Sigmoid colon (tissue), 7 donors: Measurements from ENCODE around the gene PALM. TPM values are rescaled to one million over a fixed set of nuclear protein-coding genes. Genes with fewer than 3 reads are reported as not detected.

Experiments
- DNase-seq: peaks from one replicate; pipeline ENCODE4 v3.0.0-alpha.2; 2019
- H3K27ac ChIP-seq, 4 donors: fragments of 200-600 bp; sonication (generic); one replicate each; pipeline ENCODE4 v1.5.1; 2016 to 2019; ENCODE audit warnings: mild to moderate bottlenecking in 1 of 4
- H3K27me3 ChIP-seq, 3 donors: fragments of 200-600 bp; sonication (generic); one replicate each; pipeline ENCODE4 v1.5.1; 2019; ENCODE audit warnings: mild to moderate bottlenecking in 1 of 3
- H3K36me3 ChIP-seq, 4 donors: fragments of 200-600 bp; sonication (generic); one replicate each; pipeline ENCODE4 v1.5.1; 2016 to 2019
- H3K4me1 ChIP-seq, 4 donors: fragments of 200-600 bp; sonication (generic); one replicate each; pipeline ENCODE4 v1.5.1; 2017 to 2019
- H3K4me3 ChIP-seq, 4 donors: fragments of 200-600 bp; sonication (generic); one replicate each; pipeline ENCODE4 v1.5.1; 2017 to 2019; ENCODE audit warnings: mild to moderate bottlenecking in 2 of 4, moderate library complexity in 1 of 4
- H3K9me3 ChIP-seq, 4 donors: fragments of 200-600 bp in 3 of 4; sonication (generic) in 3 of 4; one replicate each; pipeline versions ENCODE4 v1.5.1 to v1.6.1; 2013 to 2019
- CTCF ChIP-seq, 4 experiments: fragments of 450-650 bp in 3 of 4; fragments of 200-600 bp in 1 of 4; IDR thresholded peaks; one replicate each; pipeline ENCODE4 v1.5.1; 2016 to 2019; ENCODE audit warnings: antibody characterized with exemption in 4 of 4, mild to moderate bottlenecking in 3 of 4, moderate library complexity in 2 of 4
- EP300 ChIP-seq, 4 donors: sonication (generic); formaldehyde crosslinking; IDR thresholded peaks; one replicate each; pipeline ENCODE4 v1.6.1; 2017; ENCODE audit warnings: antibody characterized with exemption in 4 of 4
- POLR2A ChIP-seq, 2 donors: fragments of 450-650 bp; IDR thresholded peaks; one replicate each; pipeline ENCODE4 v1.6.1; 2016; ENCODE audit warnings: antibody characterized with exemption in 2 of 2, mild to moderate bottlenecking in 2 of 2, moderate library complexity in 2 of 2
- POLR2AphosphoS5 ChIP-seq, 4 donors: sonication (generic); formaldehyde crosslinking; IDR thresholded peaks; one replicate each; pipeline ENCODE4 v1.6.1; 2017; ENCODE audit warnings: antibody characterized with exemption in 4 of 4
- WGBS, 2 donors: extraction: QIAGEN DNeasy Blood & Tissue Kit; methylation state at CpG; one replicate each; pipeline ENCODE4 v1.1.7; 2013; 5-methylcytosine and 5-hydroxymethylcytosine counted together
- intact Hi-C: fragments of 100-400 bp; cut with DNase I; formaldehyde crosslinking; loops from one replicate; pipeline ENCODE4 v1.15.1; 2023
- polyA plus RNA-seq, 3 donors: library from polyadenylated mRNA; stranded (reverse); fragments of 200-250 nt; gene quantifications; one replicate each; pipeline ENCODE4 v1.2.3, GENCODE V29; 2013
- total RNA-seq, 4 donors: library from RNA; depleted of rRNA; stranded (reverse); fragments of >200 nt; gene quantifications; one replicate each; pipeline ENCODE4 v1.1.0, GENCODE V29; 2016
- donor health status: healthy with polysubstance abuse.
- donor health status: Bipolar disorder and iron deficiency.
- donor health status: healthy.

The PALM gene
- total and polyA plus RNA-seq, 7 donors: 3.0 to 91.4 (median 30.4) TPM

DNA sequence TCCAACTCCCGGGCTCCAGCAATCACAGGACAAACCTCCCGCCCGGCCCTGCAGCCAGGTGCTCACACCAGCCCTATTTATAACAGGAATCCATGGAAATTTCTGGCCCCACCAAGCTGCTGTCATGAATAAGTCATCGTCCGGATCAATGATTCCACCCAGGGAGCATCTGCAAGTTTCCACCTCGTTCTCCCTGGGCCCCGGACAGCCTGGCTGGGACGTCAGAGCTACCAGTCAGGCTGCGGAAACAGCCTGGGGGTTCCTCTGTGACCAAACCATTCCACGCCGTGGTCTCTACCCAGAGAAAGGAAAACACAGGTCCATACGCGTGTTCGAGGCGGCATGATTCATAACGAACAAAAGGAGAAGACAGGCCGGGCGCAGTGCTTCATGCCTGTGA is 67.8 kb downstream of the PALM start:
- Histone ChIP-seq H3K4me3 (no peak overlapping the region), H3K9me3 (no peaks in the 10 kb centered on the region), H3K27ac (no peak overlapping the region), H3K27me3 (peaks cover 0 to 21% (median 5%) of the 10 kb centered on the region in 3 donors), H3K4me1 (no peaks in the 10 kb centered on the region), H3K36me3 (no peaks in the 10 kb centered on the region)
- TF ChIP-seq EP300 (IDR thresholded peaks at IDR 0.05): no peak
- DNase-seq: no peak
- 86 to 94% methylated on average over 18 of the region's 18 CpGs for WGBS, 2 donors
- intact Hi-C loops: no loop called here

DNA sequence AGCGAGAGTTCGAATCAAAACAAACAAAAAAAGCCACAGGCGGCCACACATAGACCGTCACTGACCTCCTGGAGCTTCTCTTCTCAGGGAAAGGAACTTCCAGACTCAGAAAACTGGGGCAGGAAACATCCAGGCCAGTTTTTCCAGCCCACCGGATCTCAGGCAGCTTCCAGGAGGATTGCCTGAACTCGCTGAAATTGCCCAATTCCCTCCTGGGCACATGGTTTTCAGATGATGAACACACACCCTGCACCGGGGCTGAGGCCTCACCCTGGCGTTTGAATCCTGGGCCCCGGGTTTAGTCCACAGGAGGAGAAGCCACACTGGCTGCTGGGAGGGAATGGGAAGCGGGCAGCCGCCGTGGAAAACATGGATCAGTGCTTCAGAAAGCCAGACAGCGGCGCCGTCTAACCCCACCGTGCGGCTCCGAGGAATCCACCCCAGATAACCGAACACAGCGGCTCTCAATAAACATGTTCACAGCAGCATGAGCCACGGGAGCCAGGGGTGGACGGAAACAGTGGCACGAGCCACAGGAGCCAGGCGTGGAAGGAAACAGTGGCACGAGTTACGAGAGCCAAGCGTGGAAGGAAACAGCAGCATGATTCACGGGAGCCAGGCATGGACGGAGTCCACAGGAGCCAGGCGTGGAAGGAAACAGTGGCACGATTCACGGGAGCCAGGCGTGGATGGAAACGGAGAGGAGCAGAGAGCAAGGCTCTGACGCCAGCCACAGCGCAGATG is 70.3 kb downstream of the PALM start:
- Histone ChIP-seq H3K4me1 (peaks cover 0 to 5% (median 0%) of the 10 kb centered on the region in 4 donors), H3K27ac (peak overlapping the region in 2 of 4 donors; percentile 31 to 43), H3K27me3 (peaks cover 0 to 21% (median 0%) of the 10 kb centered on the region in 3 donors), H3K9me3 (no peaks in the 10 kb centered on the region), H3K36me3 (no peaks in the 10 kb centered on the region), H3K4me3 (no peak overlapping the region)
- no peak for TF ChIP-seq POLR2A (IDR thresholded peaks at IDR 0.05)
- TF ChIP-seq POLR2AphosphoS5 (IDR thresholded peaks at IDR 0.05): peak in 1 of 4 donors; percentile 18
- intact Hi-C loops: no loop called here
- 67 to 71% methylated on average over 36 of the region's 36 CpGs for WGBS, 2 donors
- peak; percentile 84 for DNase-seq

DNA sequence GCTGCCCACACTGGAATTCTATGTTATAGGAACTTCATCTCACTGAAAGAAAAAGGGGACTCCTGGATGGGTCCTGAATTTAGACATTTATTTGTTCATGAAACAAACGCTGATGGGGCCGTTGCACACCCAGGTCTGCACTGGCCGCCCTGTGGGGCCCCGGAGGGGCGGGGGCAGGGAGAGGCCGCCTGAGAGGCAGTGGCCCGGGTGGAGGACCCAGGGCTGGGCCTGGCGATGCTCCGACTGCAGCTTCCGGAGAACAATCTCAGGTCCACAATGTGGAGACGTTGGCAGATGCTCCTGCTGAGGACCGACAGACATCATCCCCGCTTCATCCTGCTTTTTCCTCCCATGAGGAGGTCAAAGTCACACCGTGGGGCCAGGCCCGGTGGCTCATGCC is 72.2 kb downstream of the PALM start:
- no peak for DNase-seq
- Histone ChIP-seq H3K27ac (no peak overlapping the region), H3K4me3 (no peak overlapping the region), H3K4me1 (peaks cover 0 to 5% (median 0%) of the 10 kb centered on the region in 4 donors), H3K9me3 (no peaks in the 10 kb centered on the region), H3K27me3 (peaks cover 0 to 21% (median 0%) of the 10 kb centered on the region in 3 donors), H3K36me3 (no peaks in the 10 kb centered on the region)
- WGBS, 2 donors: 47 to 79% methylated on average over 15 of the region's 15 CpGs
- TF ChIP-seq CTCF (IDR thresholded peaks at IDR 0.05) (no peak), POLR2A (IDR thresholded peaks at IDR 0.05) (no peak)
- intact Hi-C loops: no loop called here

- Histone ChIP-seq H3K27ac (peak overlapping the region in 1 of 4 donors; percentile 49), H3K36me3 (no peaks in the 10 kb centered on the region), H3K9me3 (no peaks in the 10 kb centered on the region), H3K4me3 (no peak overlapping the region), H3K27me3 (peaks cover 0 to 21% (median 0%) of the 10 kb centered on the region in 3 donors), H3K4me1 (peaks cover 0 to 5% (median 0%) of the 10 kb centered on the region in 4 donors)
- WGBS, 2 donors: 72 to 91% methylated on average over 19 of the region's 19 CpGs
- intact Hi-C loops: no loop called here
- DNase-seq: no peak
- no peak for TF ChIP-seq EP300 (IDR thresholded peaks at IDR 0.05)
- TF ChIP-seq POLR2A (IDR thresholded peaks at IDR 0.05): no peak
- TF ChIP-seq POLR2AphosphoS5 (IDR thresholded peaks at IDR 0.05): no peak
- TF ChIP-seq CTCF (IDR thresholded peaks at IDR 0.05): no peak
These were observed 73.1 kb downstream of the PALM start for GRCh38 chr19:781800-782184.

DNA sequence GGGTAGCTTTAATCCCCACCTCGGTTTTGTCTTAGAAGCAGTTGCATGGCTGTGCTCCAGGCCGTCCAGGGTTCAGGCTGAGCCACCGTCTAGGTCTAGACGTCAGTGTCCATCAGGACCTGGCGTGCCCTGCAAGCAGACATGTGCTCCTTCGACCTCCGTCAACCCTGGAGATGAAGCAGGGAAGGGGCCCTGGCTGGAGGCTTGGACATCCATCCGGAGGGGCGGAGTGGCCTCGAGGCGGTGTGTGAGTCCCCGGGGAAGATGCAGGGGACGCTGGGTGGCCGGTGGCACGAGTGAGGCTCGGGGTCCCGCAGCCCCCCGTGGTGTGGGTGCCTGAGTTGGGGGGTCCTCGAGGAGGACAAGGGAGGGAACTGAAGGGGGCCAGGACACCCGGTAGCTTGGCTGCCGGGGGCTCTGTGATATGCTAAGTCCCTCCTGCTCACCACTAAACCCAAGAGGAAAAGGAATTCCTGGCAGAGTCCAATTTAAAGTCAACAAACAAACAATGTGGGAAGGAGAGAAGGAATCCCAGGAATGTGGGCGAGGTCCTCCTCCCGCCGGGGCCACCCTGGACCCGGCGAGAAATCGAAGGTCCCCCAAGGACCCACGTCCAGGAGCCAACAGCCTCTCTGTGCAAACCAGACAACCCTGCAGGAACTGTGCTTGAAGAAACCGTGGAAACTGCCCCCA is 73.6 kb downstream of the PALM start:
- H3K27ac ChIP-seq: peak overlapping the region in 1 of 4 donors; percentile 49
- H3K4me3 ChIP-seq: no peak overlapping the region
- no peaks in the 10 kb centered on the region for H3K9me3 ChIP-seq
- H3K36me3 ChIP-seq: no peaks in the 10 kb centered on the region
- 12 to 52% methylated on average over 29 of the region's 29 CpGs for WGBS, 2 donors
- TF ChIP-seq CTCF (IDR thresholded peaks at IDR 0.05) (no peak), EP300 (IDR thresholded peaks at IDR 0.05) (no peak), POLR2A (IDR thresholded peaks at IDR 0.05) (no peak), POLR2AphosphoS5 (IDR thresholded peaks at IDR 0.05) (no peak)
- H3K4me1 ChIP-seq: peaks cover 0 to 5% (median 0%) of the 10 kb centered on the region in 4 donors
- DNase-seq: no peak
- intact Hi-C loops: no loop called here
- H3K27me3 ChIP-seq: peaks cover 0 to 21% (median 0%) of the 10 kb centered on the region in 3 donors
